HEK293T (cell line): ENCODE measurements around the gene LKAAEAR1.

Source experiments
- PKNOX1 ChIP-seq: fragments of 450-650 bp; IDR thresholded peaks from 2 replicates; pipeline ENCODE4 v1.6.1; 2016
- SUZ12 ChIP-seq: fragments of 450-650 bp; IDR thresholded peaks from 2 replicates; pipeline ENCODE4 v1.6.1; 2016; ENCODE audit warnings: mild to moderate bottlenecking

GRCh38 chr20:64056889-64057627 lies 27.1 kb downstream of the LKAAEAR1 start:
- TF ChIP-seq SUZ12 (no peak), PKNOX1 (no peak)
